ENCODE data around the gene EPHA1. TPM values are rescaled to one million over a fixed set of nuclear protein-coding genes. Genes with fewer than 3 reads are reported as not detected.

The EPHA1 gene
- polyA plus RNA-seq, 1 experiment: 0.09 TPM

DNA sequence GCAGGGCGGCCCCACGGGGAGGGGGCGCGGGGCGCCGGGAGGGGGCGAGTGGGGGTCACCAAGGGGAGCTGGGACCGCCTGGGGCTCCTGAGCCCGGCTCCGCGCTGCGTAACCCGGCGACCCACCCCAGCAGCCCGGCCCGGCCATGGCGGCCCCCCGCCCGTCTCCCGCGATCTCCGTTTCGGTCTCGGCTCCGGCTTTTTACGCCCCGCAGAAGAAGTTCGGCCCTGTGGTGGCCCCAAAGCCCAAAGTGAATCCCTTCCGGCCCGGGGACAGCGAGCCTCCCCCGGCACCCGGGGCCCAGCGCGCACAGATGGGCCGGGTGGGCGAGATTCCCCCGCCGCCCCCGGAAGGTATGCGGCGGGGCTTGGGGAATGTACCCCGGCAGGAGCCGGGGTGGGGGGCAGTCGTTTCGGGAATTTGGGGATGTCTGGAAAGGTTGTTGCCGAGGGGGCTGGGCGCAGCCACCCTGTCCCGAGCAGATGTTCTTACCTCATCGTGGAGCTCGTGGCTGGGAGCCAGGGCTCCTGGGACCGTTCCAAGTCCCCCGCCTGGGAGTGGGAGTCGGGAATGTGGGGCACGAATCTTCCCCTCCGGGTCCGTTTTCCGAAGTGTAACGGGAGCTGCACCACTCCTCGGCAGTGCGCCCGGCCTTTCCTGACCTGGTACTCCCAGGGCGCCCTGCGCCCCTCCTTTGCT is 27.1 kb downstream of the EPHA1 start:
- peak; percentile 55 for DNase-seq (ENCODE audit: low read depth, low spot score)
- H3K4me3 ChIP-seq (ENCODE audit: low read depth, low read length): peak overlapping the region; percentile 93
- TF ChIP-seq CTCF (IDR thresholded peaks at IDR 0.05; ENCODE audit: low read depth, low read length): no peak
- H3K27me3 ChIP-seq (ENCODE audit: control insufficient read depth, insufficient read depth, low read length): no peaks in the 10 kb centered on the region
- ChIA-PET POLR2A (interaction anchor here (0.7 to 6.2 kb wide), 12 partner anchors 10 to 141 kb away, joined by 3 to 83 read pairs (median 4); partner anchors contain the start of gene CASP2), CTCF (interaction anchor here (0.6 to 3.0 kb wide), 4 partner anchors 11 to 94 kb away, joined by 3 to 12 read pairs (median 7); partner anchors contain the start of gene CASP2)
- H3K9me3 ChIP-seq (ENCODE audit: control insufficient read depth, insufficient read depth, low read length): no peaks in the 10 kb centered on the region; the same call in 1 of the 2 replicates
- H3K27ac ChIP-seq (ENCODE audit: low read depth, low read length): peak overlapping the region; percentile 92

DNA sequence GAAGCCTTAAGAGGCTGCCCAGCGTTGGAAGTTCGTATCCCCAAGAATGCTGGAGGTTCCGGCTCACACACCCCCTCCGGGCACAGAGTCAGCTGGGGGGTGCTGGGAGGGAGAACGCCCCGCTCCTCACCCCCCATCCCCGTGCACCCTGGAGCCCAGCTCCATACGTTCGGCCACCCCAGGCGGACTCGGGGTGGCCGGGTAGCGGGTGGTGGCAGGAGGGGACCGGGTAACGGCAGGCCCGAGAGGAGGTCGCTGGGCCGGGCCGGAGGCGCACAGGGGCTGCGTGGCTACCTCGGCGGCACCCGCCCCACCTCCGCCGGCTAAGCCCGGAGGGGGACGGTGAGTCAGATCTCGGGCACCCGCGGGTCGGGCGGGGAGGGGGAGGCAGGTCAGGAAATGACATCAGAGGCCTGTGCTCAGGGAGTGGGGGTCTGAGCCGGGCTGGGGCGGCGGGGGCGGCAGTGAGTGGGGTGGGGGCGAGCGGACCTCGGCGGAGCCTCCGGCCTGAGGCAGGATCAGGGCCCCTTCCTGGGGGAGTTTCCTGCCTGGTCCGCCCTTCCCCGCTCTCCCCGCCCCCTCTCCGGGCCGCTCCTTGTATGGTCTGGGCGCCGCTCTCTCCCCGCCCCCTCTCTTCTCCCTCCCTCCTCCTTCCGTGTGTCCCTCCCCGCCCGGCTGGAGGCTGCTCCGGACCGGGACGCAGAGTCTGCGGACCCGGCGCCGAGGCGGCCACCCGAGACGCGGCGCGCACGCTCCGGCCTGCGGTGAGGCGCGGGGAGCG is 27.8 kb downstream of the EPHA1 start, which contains the start of gene ZYX:
ZYX (plus strand) TSS at position 700 of the 781 bp plus-strand sequence. CDS start 227 bp downstream, outside the sequence.
- peak; percentile 95 for DNase-seq (ENCODE audit: low read depth, low spot score)
- CTCF ChIA-PET: interaction anchor here (0.6 to 3.3 kb wide), 34 partner anchors 7 to 917 kb away, joined by 3 to 48 read pairs (median 6); partner anchors contain the start of genes CASP2 and GSTK1
- POLR2A ChIA-PET: interaction anchor here (0.6 to 6.2 kb wide), 12 partner anchors 9 to 140 kb away, joined by 3 to 83 read pairs (median 6); partner anchors contain the start of genes CASP2 and GSTK1
- Histone ChIP-seq H3K9me3 (ENCODE audit: control insufficient read depth, insufficient read depth, low read length) (no peaks in the 10 kb centered on the region; the same call in 1 of the 2 replicates), H3K27me3 (ENCODE audit: control insufficient read depth, insufficient read depth, low read length) (no peaks in the 10 kb centered on the region), H3K4me3 (ENCODE audit: low read depth, low read length) (peak within 1 kb of the TSS; percentile 93), H3K27ac (ENCODE audit: low read depth, low read length) (peak within 1 kb of the TSS; percentile 100)
- TF ChIP-seq CTCF (IDR thresholded peaks at IDR 0.05; ENCODE audit: low read depth, low read length): no peak

- H3K4me3 ChIP-seq (ENCODE audit: low read depth, low read length): peak overlapping the region; percentile 93
- peak; percentile 68 for DNase-seq (ENCODE audit: low read depth, low spot score)
- H3K27me3 ChIP-seq (ENCODE audit: control insufficient read depth, insufficient read depth, low read length): no peaks in the 10 kb centered on the region
- ChIA-PET POLR2A (interaction anchor here (0.6 to 6.2 kb wide), 12 partner anchors 10 to 140 kb away, joined by 3 to 83 read pairs (median 6); partner anchors contain the start of genes CASP2 and GSTK1), CTCF (interaction anchor here (0.6 to 3.3 kb wide), 39 partner anchors 8 to 917 kb away, joined by 3 to 48 read pairs (median 6); partner anchors contain the start of genes CASP2, EPHA1 and GSTK1)
- H3K27ac ChIP-seq (ENCODE audit: low read depth, low read length): peak overlapping the region; percentile 100
- peak; percentile 89 for TF ChIP-seq CTCF (IDR thresholded peaks at IDR 0.05; ENCODE audit: low read depth, low read length)
- H3K9me3 ChIP-seq (ENCODE audit: control insufficient read depth, insufficient read depth, low read length): no peaks in the 10 kb centered on the region; the same call in 1 of the 2 replicates
Observed at GRCh38 chr7:143380260-143380645, 28.4 kb downstream of the EPHA1 start.

DNA sequence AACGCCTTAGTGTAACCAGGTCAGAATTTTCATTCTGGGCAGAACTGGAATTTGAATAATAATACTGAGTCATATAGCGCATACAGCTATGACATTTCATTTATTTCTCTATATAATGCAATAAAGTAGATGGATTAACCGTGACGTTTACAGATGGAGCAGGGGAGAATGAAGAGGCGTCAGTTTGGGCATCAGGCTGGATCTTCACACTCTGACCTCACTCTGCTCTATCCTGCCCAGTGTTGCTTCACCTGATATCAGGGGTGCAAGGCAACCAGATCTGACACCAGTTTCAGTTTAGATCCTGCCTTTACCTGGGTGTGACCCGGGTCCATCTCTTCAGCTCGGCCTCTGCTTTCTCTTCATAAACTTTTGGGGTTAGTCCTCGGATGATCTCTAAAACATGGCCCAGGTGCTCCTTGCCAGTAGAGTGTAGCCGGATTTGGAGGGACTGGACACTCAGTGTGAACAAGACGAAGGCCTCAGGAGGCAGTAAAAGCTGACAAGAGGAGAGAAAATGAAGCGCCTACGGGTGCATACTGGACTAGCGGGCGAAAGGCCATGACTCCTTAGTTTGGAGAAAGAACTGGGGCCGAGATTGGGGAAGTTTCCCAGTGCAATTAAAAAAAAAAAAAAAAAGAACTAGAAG is 28.9 kb downstream of the EPHA1 start:
- Histone ChIP-seq H3K27ac (ENCODE audit: low read depth, low read length) (peak overlapping the region; percentile 100), H3K4me3 (ENCODE audit: low read depth, low read length) (peak overlapping the region; percentile 93), H3K9me3 (ENCODE audit: control insufficient read depth, insufficient read depth, low read length) (no peaks in the 10 kb centered on the region; the same call in 1 of the 2 replicates), H3K27me3 (ENCODE audit: control insufficient read depth, insufficient read depth, low read length) (no peaks in the 10 kb centered on the region)
- CTCF ChIA-PET: interaction anchor here (0.6 to 3.3 kb wide), 39 partner anchors 9 to 812 kb away, joined by 3 to 48 read pairs (median 6); partner anchors contain the start of genes CASP2, EPHA1 and GSTK1
- DNase-seq (ENCODE audit: low read depth, low spot score): no peak
- TF ChIP-seq CTCF (IDR thresholded peaks at IDR 0.05; ENCODE audit: low read depth, low read length): no peak
- POLR2A ChIA-PET: interaction anchor here (0.6 to 6.2 kb wide), 8 partner anchors 9 to 140 kb away, joined by 3 to 83 read pairs (median 8); partner anchors contain the start of genes CASP2 and GSTK1

All from AG04450 (cell line).